K562 (cell line): Measurements from ENCODE around the gene UBXN10. TPM values are rescaled to one million over a fixed set of nuclear protein-coding genes. Genes with fewer than 3 reads are reported as not detected.

Experiments used
- ATAC-seq: fragments of 200-7000 bp; cut with Tn5 transposase; 3 replicates; pipeline ENCODE4 v1.9.1; 2020; ENCODE audit warnings: moderate library complexity
- BruUV-seq: library from RNA; stranded (reverse); fragments of 400-500 nt; replicated peaks from 2 replicates; lab custom pipeline; 2021; lab: Mats Ljungman, UMichigan
- CTCF ChIA-PET: fragments of 300-600 bp; formaldehyde crosslinking; extraction: SDS; loops from one replicate; lab custom pipeline; 2021; ENCODE audit warnings: low intra/inter-chr PET ratio; lab: Yijun Ruan, JAX
- POLR2A ChIA-PET: fragments of 300-600, 350-650 bp; sonication (Branson Sonifier 250); formaldehyde crosslinking; extraction: SDS; loops from one replicate; lab custom pipeline; 2021; ENCODE audit warnings: antibody characterized with exemption, inconsistent platforms; lab: Yijun Ruan, JAX
- DNase-seq, 4 experiments: peaks; one replicate each; pipeline versions ENCODE4 v3.0.0 to v3.0.0-alpha.2; 2011 to 2018; ENCODE audit warnings: low spot score in 3 of 4, mixed read lengths in 3 of 4; ENCODE audit errors: extremely low read depth in 1 of 4
- FAIRE-seq: peaks from 2 replicates; lab custom pipeline; 2011; peaks lifted over from hg19 to GRCh38; lab: Jason Lieb, UNC
- H2AFZ ChIP-seq: 2 replicates; pipeline ENCODE4 v1.6.0; 2011; ENCODE audit warnings: low read depth, low read length, control low read depth, inconsistent platforms
- H3K27ac ChIP-seq: fragments of 200-600 bp; 3 replicates; pipeline ENCODE4 v1.8.0; 2011; ENCODE audit warnings: low read depth, mild to moderate bottlenecking, control low read depth, inconsistent platforms, low read length, moderate library complexity, mixed read lengths; ENCODE audit errors: extremely low read depth
- H3K27me3 ChIP-seq, 2 experiments: fragments of 300-600 bp in 1 of 2; 2 replicates in 1 of 2; 3 replicates in 1 of 2; pipeline versions ENCODE4 v1.6.0 to v1.8.0; 2011; ENCODE audit warnings: inconsistent platforms in 2 of 2, low read length in 2 of 2, mild to moderate bottlenecking in 1 of 2, mixed read lengths in 1 of 2, moderate library complexity in 1 of 2; ENCODE audit not compliant: control insufficient read depth in 2 of 2, insufficient read depth in 2 of 2
- H3K36me3 ChIP-seq: fragments of 300-600 bp; 3 replicates; pipeline ENCODE4 v1.8.0; 2011; ENCODE audit warnings: mild to moderate bottlenecking, low read length, inconsistent platforms; ENCODE audit not compliant: control insufficient read depth, insufficient read depth
- H3K4me1 ChIP-seq, 2 experiments: fragments of 200-600 bp in 1 of 2; replicated peaks in 1 of 2; 2 replicates in 1 of 2; 3 replicates in 1 of 2; pipeline versions ENCODE4 v1.5.1 to v1.8.0; 2011; ENCODE audit warnings: inconsistent platforms in 2 of 2, low read length in 2 of 2, mild to moderate bottlenecking in 1 of 2, mixed read lengths in 1 of 2, moderate library complexity in 1 of 2; ENCODE audit not compliant: control insufficient read depth in 2 of 2, insufficient read depth in 2 of 2
- H3K4me2 ChIP-seq: 2 replicates; pipeline ENCODE4 v1.6.1; 2011; ENCODE audit warnings: low read length, control low read depth, inconsistent platforms, mixed read lengths; ENCODE audit not compliant: insufficient read depth
- H3K4me3 ChIP-seq: fragments of 200-600 bp; sonication (generic), shearing (Covaris generic); 2 replicates; pipeline ENCODE4 v1.5.1; 2016; ENCODE audit warnings: control low read depth, inconsistent platforms
- H3K79me2 ChIP-seq: fragments of 200-600 bp; 3 replicates; pipeline ENCODE4 v1.8.0; 2011; ENCODE audit warnings: low read length, inconsistent platforms; ENCODE audit not compliant: control insufficient read depth, insufficient read depth
- H3K9ac ChIP-seq, 2 experiments: 2 replicates each; pipeline versions ENCODE4 v1.6.0 to v1.6.1; 2011; ENCODE audit warnings: low read depth in 2 of 2, low read length in 2 of 2, control low read depth in 1 of 2, inconsistent platforms in 1 of 2, mild to moderate bottlenecking in 1 of 2, mixed read lengths in 1 of 2; ENCODE audit not compliant: insufficient read depth in 1 of 2
- H3K9me1 ChIP-seq: one replicate; pipeline ENCODE4 v1.6.0; 2011; ENCODE audit warnings: inconsistent platforms, mild to moderate bottlenecking, low read length, moderate library complexity; ENCODE audit not compliant: control insufficient read depth, insufficient read depth
- H3K9me3 ChIP-seq: replicated peaks from 2 replicates; pipeline ENCODE4 v1.5.1; 2011; ENCODE audit warnings: low read depth, low read length, inconsistent platforms; ENCODE audit not compliant: control insufficient read depth, insufficient read depth
- H4K20me1 ChIP-seq: replicated peaks from 2 replicates; pipeline ENCODE4 v1.6.1; 2011; ENCODE audit warnings: low read length, inconsistent platforms, mixed read lengths; ENCODE audit not compliant: control insufficient read depth, insufficient read depth
- MEF2D ChIP-seq: conservative IDR thresholded peaks from 2 replicates; pipeline ENCODE4 v1.6.1; 2016; ENCODE audit warnings: low read depth, missing genetic modification characterization, missing compliant biosample characterization
- TBL1XR1 ChIP-seq, 2 experiments: IDR thresholded peaks; 2 replicates each; pipeline ENCODE4 v1.6.1; 2012; ENCODE audit warnings: improper control_type of control experiment in 2 of 2, low read length in 2 of 2, mild to moderate bottlenecking in 1 of 2
- TCF7 ChIP-seq: sonication (generic); IDR thresholded peaks from 2 replicates; pipeline ENCODE4 v1.6.1; 2016; ENCODE audit warnings: antibody characterized with exemption, borderline replicate concordance
- THAP12 ChIP-seq: fragments of 250-450 bp; sonication (Bioruptor Pico); IDR thresholded peaks from 2 replicates; pipeline ENCODE4 v1.9.0; 2021; ENCODE audit warnings: mild to moderate bottlenecking, inconsistent platforms
- ZMIZ1 ChIP-seq, 2 experiments: fragments of 150-350 bp in 1 of 2; IDR thresholded peaks; 2 replicates each; pipeline ENCODE4 v1.6.1; 2012 to 2016; ENCODE audit warnings: low read depth in 2 of 2, low read length in 2 of 2, mild to moderate bottlenecking in 1 of 2, moderate library complexity in 1 of 2
- WGBS: fragments of 100-300 bp; shearing (Covaris generic); methylation state at CpG from one replicate; pipeline ENCODE4 v1.1.6; 2016; ENCODE audit warnings: low coverage, mixed read lengths; ENCODE audit not compliant: insufficient coverage; ENCODE audit errors: missing lambda C conversion rate; 5-methylcytosine and 5-hydroxymethylcytosine counted together
- in situ Hi-C: fragments of 300-500 bp; cut with MboI; formaldehyde crosslinking; loops from 4 replicates; pipeline ENCODE4 v1.15.0; 2018; ENCODE audit warnings: inconsistent platforms, mixed read lengths
- intact Hi-C: fragments of 100-400 bp; cut with micrococcal nuclease; formaldehyde crosslinking; loops from 2 replicates; pipeline ENCODE4 v1.14.2; 2022
- polyA plus RNA-seq, 8 experiments: library from polyadenylated mRNA; depleted of rRNA in 4 of 8; stranded (reverse) in 5 of 8; unstranded in 3 of 8; fragments of >200 nt; fragmentation: Nextera tagmentation in 2 of 8; fragmentation: Illumina TruSeq in 1 of 8; extraction: Ambion mirVana in 2 of 8; extraction: Trizol in 1 of 8; gene quantifications; 2 replicates each; pipeline versions ENCODE4 v1.2.1 to v1.2.3, GENCODE V29; 2011 to 2014; ENCODE audit warnings: inconsistent platforms in 1 of 8, missing spikeins in 1 of 8
- total RNA-seq, 7 experiments: library from RNA; depleted of rRNA in 6 of 7; stranded (reverse); fragments of >200 nt in 6 of 7; fragmentation: Illumina TruSeq in 2 of 7; extraction: Trizol in 2 of 7; gene quantifications; 2 replicates each; pipeline versions ENCODE4 v1.2.1 to v1.2.3, GENCODE V29; 2011 to 2021; ENCODE audit warnings: low replicate concordance in 1 of 7

UBXN10 gene
- total and polyA plus RNA-seq, 9 of the 15 experiments (the other 6 are each of a cell fraction or from before 2014, with no cell fraction given): 10.7 to 17.7 (median 13.6) TPM

DNA sequence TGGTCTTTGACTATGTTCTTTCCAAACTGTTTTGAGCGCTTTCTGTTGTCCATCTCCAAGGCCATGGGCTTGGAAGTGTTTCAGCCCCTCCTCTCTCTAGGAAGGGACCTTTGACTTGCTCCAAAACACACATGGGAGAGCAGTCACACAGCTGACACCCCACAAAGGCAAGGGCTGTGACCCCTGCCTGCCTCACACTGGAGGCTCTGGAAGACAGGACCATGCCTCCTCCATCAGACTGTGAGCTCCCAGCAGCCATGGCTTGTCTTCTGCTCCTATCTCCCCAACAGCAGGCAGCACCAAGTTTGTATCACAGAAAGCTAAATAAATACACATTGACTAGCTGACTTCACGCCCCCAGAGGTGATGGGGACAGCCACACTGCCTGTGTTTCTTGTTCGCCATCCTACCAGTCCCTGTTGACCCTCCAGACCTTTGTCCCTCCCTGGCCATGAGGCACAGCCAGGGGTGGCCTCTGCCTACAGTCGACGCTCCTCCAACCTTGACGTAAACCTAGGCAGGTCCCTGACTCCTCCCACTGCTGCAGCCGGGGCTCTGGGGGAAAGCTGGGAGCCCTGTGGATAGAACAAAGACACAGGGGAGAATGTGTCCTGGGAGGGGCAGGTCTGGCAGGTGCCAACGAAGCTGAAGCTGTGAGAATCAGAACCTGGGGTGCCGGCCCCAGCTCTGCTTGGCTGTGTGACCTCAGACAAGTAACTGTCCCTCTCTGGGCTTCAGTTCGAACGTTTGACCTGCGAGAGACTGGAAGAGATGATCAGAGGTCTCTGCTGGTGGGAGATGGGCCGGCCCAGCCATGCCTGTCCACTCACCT is 41.9 kb upstream of the UBXN10 start (continued):
- TF ChIP-seq THAP12 (CRISPR knock-in tag) (no peak), TCF7 (no peak)

- CTCF ChIA-PET: interaction anchor here (0.7 kb wide), 1 partner anchor 345 kb away, joined by 6 read pairs; no protein-coding TSS in a partner anchor
- Histone ChIP-seq H3K4me1 (peaks cover 0 to 26% of the 10 kb centered on the region in 2 experiments; a peak in 3 of 5 replicates), H4K20me1 (no peaks in the 10 kb centered on the region; the same call in 1 of the 2 replicates), H3K9ac (0 out of 4 replicates have a peak overlapping the region, but pooled peaks of 1 of the 2 experiments have one; percentile 3), H3K27me3 (peaks cover 2 to 41% of the 10 kb centered on the region in 2 experiments; a peak in 4 of 5 replicates), H3K9me1 (no peaks in the 10 kb centered on the region), H2AFZ (no peak overlapping the region), H3K4me3 (no peak overlapping the region), H3K4me2 (no peak overlapping the region), H3K9me3 (no peaks in the 10 kb centered on the region), H3K79me2 (no peaks in the 10 kb centered on the region), H3K36me3 (no peaks in the 10 kb centered on the region), H3K27ac (no peak overlapping the region)
- ATAC-seq (no peak), FAIRE-seq (no peak), DNase-seq (no peak)
- 4% methylated on average over 13 of the region's 13 CpGs for WGBS
- POLR2A ChIA-PET: interaction anchor here (0.6 to 2.1 kb wide), 3 partner anchors 13 to 223 kb away, joined by 4 to 5 read pairs (median 4); no protein-coding TSS in a partner anchor
- no peak for TF ChIP-seq ZMIZ1 (IDR thresholded peaks at IDR 0.05; ENCODE audit: low read depth in 2 of 2, low read length in 2 of 2)
- no peak for TF ChIP-seq MEF2D (tag)
- TF ChIP-seq TBL1XR1 (IDR thresholded peaks at IDR 0.05; ENCODE audit: low read length in 2 of 2): no peak
- intact Hi-C loops (no loop called here), in situ Hi-C loops (no loop called here)
- BruUV-seq: no TSS peak
These were observed 37.9 kb upstream of the UBXN10 start for GRCh38 chr1:20147846-20148570.
